HG03103 (cell line): ENCODE results near the gene CPNE1.

Source experiments
- ATAC-seq: cut with Tn5 transposase; IDR thresholded peaks from one replicate; pipeline ENCODE4 v1.9.1; 2021; ENCODE audit warnings: low read depth; ENCODE audit not compliant: unreplicated experiment

CPNE1 gene

DNA sequence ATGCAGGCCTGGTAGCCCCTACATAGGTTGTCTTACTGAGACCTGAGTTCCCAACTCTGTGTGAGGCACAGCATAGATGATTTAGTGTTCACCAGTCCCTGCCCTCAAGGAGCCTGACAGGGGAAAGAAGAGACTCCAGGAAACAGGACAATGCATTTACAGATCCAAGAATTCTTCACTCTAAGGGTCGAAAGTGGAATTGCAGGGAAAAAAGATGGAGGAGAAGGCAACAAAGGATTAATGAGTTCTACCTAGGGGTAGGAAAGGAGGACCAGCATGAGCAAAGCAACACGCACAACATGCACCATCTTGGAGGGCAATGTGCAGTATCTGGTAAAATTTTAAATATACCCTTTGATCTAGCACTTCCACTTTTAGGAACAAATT lies 43.1 kb downstream of the CPNE1 start:
- no peak for ATAC-seq

- ATAC-seq = no peak
Observed at GRCh38 chr20:35620818-35621559, 43.7 kb downstream of the CPNE1 start.

GRCh38 chr20:35619196-35620095 lies 45.3 kb downstream of the CPNE1 start:
- no peak for ATAC-seq

- no peak for ATAC-seq
Observed at GRCh38 chr20:35618263-35619131, 46.2 kb downstream of the CPNE1 start.

DNA sequence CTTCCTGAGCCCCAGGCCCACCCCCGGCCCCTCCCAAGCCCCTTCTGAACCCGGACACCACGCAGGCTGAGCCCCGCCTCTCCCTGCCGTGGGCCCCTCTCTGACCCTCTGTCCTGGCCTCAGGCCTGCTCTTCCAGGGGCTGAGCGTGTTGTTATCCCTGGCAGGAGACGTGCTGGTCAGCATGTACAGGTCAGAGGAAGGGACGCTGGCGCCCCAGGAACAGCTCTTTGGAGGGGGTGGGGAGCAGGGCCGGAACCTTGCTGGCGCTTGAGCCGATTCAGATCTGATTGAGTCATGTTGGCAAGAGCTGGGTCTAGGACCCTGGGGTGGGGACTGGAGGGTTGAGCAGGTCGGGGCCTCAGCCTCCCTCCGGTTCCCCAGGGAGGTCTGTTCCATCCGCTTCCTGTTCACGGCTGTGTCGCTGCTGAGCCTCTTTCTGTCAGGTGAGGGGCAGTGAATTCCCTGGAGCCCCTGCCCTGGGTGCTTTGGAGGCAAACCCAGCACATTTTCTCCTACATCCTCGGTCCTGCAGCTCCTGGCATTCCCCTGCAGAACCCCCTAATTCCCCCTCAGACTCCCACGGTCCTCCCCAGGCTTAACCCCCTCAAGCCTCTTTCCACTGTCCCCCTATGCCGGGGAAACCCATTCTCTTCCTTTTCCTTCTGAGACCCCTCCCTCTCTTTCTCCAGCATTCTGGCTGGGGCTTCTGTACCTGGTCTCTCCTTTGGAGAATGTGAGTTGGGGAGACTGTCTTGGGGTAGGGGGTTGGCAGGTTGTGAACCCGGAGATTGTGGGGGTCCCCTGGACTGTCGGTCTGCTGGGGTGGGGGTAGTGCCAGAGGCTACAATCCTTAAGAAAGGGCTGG lies 47.1 kb downstream of the CPNE1 start:
- no peak for ATAC-seq

GRCh38 chr20:35616465-35617396 lies 48.0 kb downstream of the CPNE1 start:
- no peak for ATAC-seq

- peak; percentile 78 for ATAC-seq
Observed at GRCh38 chr20:35615667-35616464, 48.8 kb downstream of the CPNE1 start, which contains the start of gene SPAG4. Gene SPAG4, plus strand, starts transcription at chr20:35615829. Its CDS starts 175 bp downstream, at chr20:35616004.

DNA sequence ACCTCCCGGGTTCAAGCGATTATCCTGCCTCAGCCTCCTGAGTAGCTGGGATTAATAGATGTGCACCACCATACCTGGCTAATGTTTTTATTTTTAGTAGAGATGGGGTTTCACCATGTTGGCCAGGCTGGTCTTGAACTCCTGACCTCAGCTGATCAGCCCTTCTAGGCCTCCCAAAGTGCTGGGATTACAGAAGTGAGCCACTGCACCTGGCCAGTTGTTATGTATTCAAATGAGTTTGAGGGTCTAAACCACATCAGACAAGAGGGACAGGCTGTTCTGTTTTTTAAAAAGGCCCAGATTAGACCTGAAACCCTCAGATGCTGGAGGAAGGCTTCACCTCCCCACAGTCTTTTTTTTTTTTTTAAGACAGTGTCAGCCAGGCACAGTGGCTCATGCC lies 53.2 kb downstream of the CPNE1 start:
- ATAC-seq = no peak

DNA sequence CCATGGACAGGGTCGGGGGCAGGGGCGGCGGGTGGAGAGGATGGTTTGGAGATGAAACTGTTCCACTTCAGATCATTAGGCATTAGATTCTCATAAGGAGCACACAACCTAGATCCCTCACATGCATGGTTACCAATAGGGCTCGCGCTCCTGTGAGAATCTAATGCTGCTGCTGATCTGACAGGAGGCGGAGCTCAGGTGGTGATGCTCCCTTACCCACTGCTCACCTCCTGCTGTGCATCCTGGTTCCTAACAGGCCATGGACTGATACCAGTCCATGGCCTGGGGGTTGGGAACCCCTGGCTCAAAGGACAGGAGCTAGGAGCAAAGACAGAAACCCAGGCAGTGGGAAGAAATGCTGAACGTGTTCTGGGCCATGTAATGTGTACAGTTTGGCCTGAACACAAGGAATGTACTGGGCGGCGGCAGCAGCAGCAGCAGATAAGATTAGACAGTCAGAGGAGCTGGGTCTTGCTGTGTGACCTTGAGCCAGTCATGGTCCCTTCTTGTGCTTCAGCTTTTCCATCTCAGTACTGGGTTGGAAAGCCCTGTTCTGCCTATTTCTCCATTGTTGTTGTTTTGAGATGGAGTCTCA lies 53.8 kb downstream of the CPNE1 start:
- ATAC-seq = no peak

DNA sequence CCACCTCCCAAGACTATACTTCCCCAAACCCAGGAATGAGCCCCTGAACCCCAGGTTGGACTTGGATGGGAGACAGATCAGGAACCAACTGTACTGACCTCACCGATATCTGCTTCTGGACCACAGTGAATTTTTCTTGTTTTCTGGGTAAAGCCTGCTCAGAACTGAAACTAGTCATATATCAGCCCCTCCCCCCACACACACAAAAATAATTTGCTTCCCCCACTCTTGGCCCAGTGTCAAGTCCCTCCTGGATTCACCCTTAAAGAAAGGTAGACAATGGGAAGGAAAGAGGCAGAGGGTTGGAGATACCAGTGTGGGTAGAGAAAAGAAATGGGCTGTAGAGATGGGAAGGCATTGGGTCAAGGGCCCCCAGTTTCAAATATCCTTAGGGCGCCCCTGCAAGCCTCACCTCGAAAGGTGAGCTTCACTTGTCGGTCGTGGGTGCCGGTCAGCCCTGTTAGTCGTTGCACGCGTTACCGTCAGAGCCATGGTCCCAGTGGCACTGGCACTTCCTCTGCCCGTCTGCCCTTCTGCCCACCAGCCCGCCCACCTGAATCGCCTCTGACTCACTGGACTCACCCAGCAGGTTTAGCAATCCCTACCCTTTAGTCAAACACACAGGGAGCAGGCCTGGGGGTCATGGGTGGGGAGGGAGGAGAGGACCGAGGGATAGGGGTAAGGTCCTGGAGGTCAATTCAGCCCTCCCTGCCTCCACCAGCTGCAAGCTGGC lies 57.5 kb downstream of the CPNE1 start:
- ATAC-seq = no peak

DNA sequence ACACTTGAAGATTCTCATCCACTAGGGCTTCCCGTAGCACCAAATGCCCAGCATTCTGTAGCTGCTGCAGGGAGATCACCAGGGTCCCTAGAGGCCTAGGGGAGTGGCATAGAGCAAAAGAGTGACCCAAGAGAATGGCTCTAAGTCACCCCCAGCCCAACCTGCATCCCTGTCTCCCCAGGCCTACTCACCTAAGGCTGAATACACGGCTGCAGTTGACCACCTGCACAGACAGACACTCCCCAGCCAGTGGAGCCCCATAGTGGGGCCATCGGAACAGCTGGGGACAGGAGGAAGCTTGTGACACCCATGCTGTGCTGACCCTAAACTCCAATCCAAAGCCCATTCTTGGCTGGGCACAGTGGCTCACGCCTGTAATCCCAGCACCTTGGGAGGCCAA lies 58.6 kb downstream of the CPNE1 start:
- no peak for ATAC-seq

- ATAC-seq = no peak
Observed at GRCh38 chr20:35604449-35604747, 60.3 kb downstream of the CPNE1 start.

- no peak for ATAC-seq
Observed at GRCh38 chr20:35603695-35604448, 60.8 kb downstream of the CPNE1 start.

DNA sequence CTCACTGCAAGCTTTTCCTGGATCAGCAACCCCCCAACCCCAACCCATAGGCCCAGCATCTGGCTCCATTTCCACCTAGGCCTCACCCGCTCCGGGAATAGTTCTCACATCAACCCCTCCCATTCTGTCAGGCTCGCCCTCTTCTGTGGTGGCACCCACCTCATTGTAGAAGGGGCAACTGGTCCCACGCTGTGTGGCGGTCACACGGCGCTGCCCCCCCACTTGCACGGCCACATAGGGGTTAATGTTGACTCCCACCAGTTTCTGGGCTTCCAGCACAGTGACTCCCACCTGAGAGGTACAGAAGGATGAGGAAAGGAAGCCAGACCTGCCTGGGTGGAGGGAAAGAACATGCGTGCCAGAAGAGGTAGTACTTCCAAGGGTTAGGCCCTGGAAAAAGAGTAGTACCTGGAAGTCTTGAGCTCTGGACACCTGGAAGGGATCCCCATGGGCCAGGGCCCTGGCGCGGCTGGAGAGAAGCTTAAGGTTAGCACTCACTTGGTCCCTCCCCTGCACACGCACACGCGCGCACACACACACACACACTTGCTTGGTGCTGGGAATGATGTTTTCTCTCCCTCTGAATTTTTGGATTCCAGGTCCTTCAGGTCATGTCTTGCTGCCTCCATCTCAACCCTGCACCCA lies 61.7 kb downstream of the CPNE1 start:
- no peak for ATAC-seq

- ATAC-seq = no peak
Observed at GRCh38 chr20:35601990-35602389, 62.7 kb downstream of the CPNE1 start.
